Endothelial cell of umbilical vein (primary cell): ENCODE measurements around the gene PTPRE. TPM values are rescaled to one million over a fixed set of nuclear protein-coding genes. Genes with fewer than 3 reads are reported as not detected.
A peak's percentile ranks its signal among the peaks of the same experiment; 100 is the strongest.

Source experiments
- BruUV-seq: library from RNA; stranded (reverse); fragments of 400-500 nt; replicated peaks from 2 replicates; lab custom pipeline; 2021; lab: Mats Ljungman, UMichigan
- CTCF ChIA-PET: fragments of 300-600, 350-600 bp; sonication (Branson Sonifier 250); formaldehyde crosslinking; loops from one replicate; lab custom pipeline; 2021; ENCODE audit warnings: antibody characterized with exemption, inconsistent platforms; lab: Charles Lee
- POLR2A ChIA-PET: fragments of 300-600, 350-600 bp; sonication (Branson Sonifier 250); formaldehyde crosslinking; loops from one replicate; lab custom pipeline; 2021; ENCODE audit warnings: antibody characterized with exemption, inconsistent platforms; lab: Charles Lee
- DNase-seq: peaks from one replicate; pipeline ENCODE4 v3.0.0-alpha.2; 2011; ENCODE audit warnings: low read depth, low spot score
- FAIRE-seq: peaks from 2 replicates; lab custom pipeline; 2011; peaks lifted over from hg19 to GRCh38; lab: Jason Lieb, UNC
- H2AFZ ChIP-seq: 2 replicates; pipeline ENCODE4 v1.6.0; 2012; ENCODE audit warnings: low read depth, low read length, control low read depth, inconsistent platforms
- H3K27ac ChIP-seq: 2 replicates; pipeline ENCODE4 v1.5.1; 2011; ENCODE audit warnings: low read depth, mild to moderate bottlenecking, control low read depth, low read length, moderate library complexity; ENCODE audit not compliant: insufficient read depth
- H3K27me3 ChIP-seq, 2 experiments: 2 replicates each; pipeline versions ENCODE4 v1.6.0 to v1.6.1; 2011; ENCODE audit warnings: low read length in 2 of 2, mixed read lengths in 1 of 2; ENCODE audit not compliant: control insufficient read depth in 2 of 2, insufficient read depth in 2 of 2
- H3K36me3 ChIP-seq, 2 experiments: 2 replicates in 1 of 2; 3 replicates in 1 of 2; pipeline ENCODE4 v1.5.1; 2011; ENCODE audit warnings: low read length in 2 of 2, mild to moderate bottlenecking in 1 of 2, moderate library complexity in 1 of 2; ENCODE audit not compliant: control insufficient read depth in 2 of 2, insufficient read depth in 2 of 2; ENCODE audit errors: extremely low read depth in 1 of 2
- H3K4me1 ChIP-seq: 3 replicates; pipeline ENCODE4 v1.5.1; 2011; ENCODE audit warnings: mild to moderate bottlenecking, low read length; ENCODE audit not compliant: control insufficient read depth, insufficient read depth; ENCODE audit errors: extremely low read depth
- H3K4me2 ChIP-seq: 2 replicates; pipeline ENCODE4 v1.6.1; 2011; ENCODE audit warnings: low read length, control low read depth, mixed read lengths; ENCODE audit not compliant: insufficient read depth
- H3K4me3 ChIP-seq, 3 experiments: fragments of 200-600 bp in 1 of 3; sonication (generic), shearing (Covaris generic) in 1 of 3; replicated peaks in 1 of 3; 2 replicates each; pipeline ENCODE4 v1.5.1; 2011 to 2016; ENCODE audit warnings: control low read depth in 3 of 3, low read length in 3 of 3, mild to moderate bottlenecking in 2 of 3, inconsistent platforms in 1 of 3, low read depth in 1 of 3, moderate library complexity in 1 of 3; ENCODE audit not compliant: insufficient read depth in 1 of 3
- H3K79me2 ChIP-seq: 2 replicates; pipeline ENCODE4 v1.6.0; 2012; ENCODE audit warnings: low read length, inconsistent platforms; ENCODE audit not compliant: control insufficient read depth, insufficient read depth
- H3K9ac ChIP-seq: replicated peaks from 2 replicates; pipeline ENCODE3; 2011; ENCODE audit warnings: low read length, control low read depth; ENCODE audit not compliant: insufficient read depth; ENCODE audit errors: extremely low read depth
- H3K9me1 ChIP-seq: replicated peaks from 3 replicates; pipeline ENCODE4 v1.6.0; 2011; ENCODE audit warnings: mild to moderate bottlenecking, low read length; ENCODE audit not compliant: control insufficient read depth, insufficient read depth; ENCODE audit errors: extremely low read depth
- H3K9me3 ChIP-seq: replicated peaks from 2 replicates; pipeline ENCODE4 v1.5.1; 2012; ENCODE audit warnings: low read length, inconsistent platforms; ENCODE audit not compliant: control insufficient read depth, insufficient read depth
- H4K20me1 ChIP-seq: replicated peaks from 2 replicates; pipeline ENCODE3; 2011; ENCODE audit warnings: mild to moderate bottlenecking, low read length; ENCODE audit not compliant: control insufficient read depth, insufficient read depth; ENCODE audit errors: extremely low read depth
- EZH2 ChIP-seq: IDR thresholded peaks from 2 replicates; pipeline ENCODE4 v1.6.1; 2012; ENCODE audit warnings: borderline replicate concordance, low read depth, mild to moderate bottlenecking, moderate library complexity, low read length, inconsistent platforms; ENCODE audit not compliant: severe bottlenecking
- FOS ChIP-seq: IDR thresholded peaks from 2 replicates; pipeline ENCODE4 v1.6.1; 2011; ENCODE audit warnings: mild to moderate bottlenecking, low read length, moderate library complexity, borderline replicate concordance; ENCODE audit not compliant: insufficient read depth
- GATA2 ChIP-seq: IDR thresholded peaks from 2 replicates; pipeline ENCODE4 v1.7.0; 2011; ENCODE audit warnings: low read depth, mild to moderate bottlenecking, moderate library complexity, mixed read lengths, low read length; ENCODE audit not compliant: insufficient read length, insufficient read depth
- JUN ChIP-seq: IDR thresholded peaks from 2 replicates; pipeline ENCODE4 v1.6.1; 2011; ENCODE audit warnings: borderline replicate concordance, low read depth; ENCODE audit not compliant: insufficient read length, insufficient read depth
- POLR2A ChIP-seq: IDR thresholded peaks from 2 replicates; pipeline ENCODE4 v1.6.1; 2012; ENCODE audit warnings: low read depth, mild to moderate bottlenecking, control low read depth, low read length
- POLR2AphosphoS5 ChIP-seq: IDR thresholded peaks from 2 replicates; pipeline ENCODE4 v1.6.1; 2012; ENCODE audit warnings: low read depth, mild to moderate bottlenecking, control low read depth, low read length, moderate library complexity; ENCODE audit not compliant: insufficient read depth
- dilution Hi-C: fragments of 300-500 bp; cut with MboI; formaldehyde crosslinking; loops from one replicate; pipeline ENCODE4 v1.15.0; 2019; ENCODE audit warnings: low sequenced_read_pairs; ENCODE audit not compliant: extremely low pct_ligation_motif_present
- intact Hi-C: fragments of 100-400 bp; cut with micrococcal nuclease; formaldehyde crosslinking; loops from one replicate; pipeline ENCODE4 v1.10.0; 2022
- polyA plus RNA-seq, 4 experiments: library from polyadenylated mRNA; depleted of rRNA in 3 of 4; stranded (reverse) in 3 of 4; unstranded in 1 of 4; fragments of >200 nt; gene quantifications; 2 replicates each; pipeline versions ENCODE4 v1.2.1 to v1.2.3, GENCODE V29; 2011 to 2012; ENCODE audit warnings: missing spikeins in 1 of 4
- total RNA-seq: library from RNA; stranded (reverse); gene quantifications from 2 replicates; pipeline ENCODE4 v1.2.3, GENCODE V29; 2021
- TF ChIP-seq, protein P1 (sequence below): IDR thresholded peaks from 2 replicates; pipeline ENCODE4 v1.6.1; 2011; ENCODE audit not compliant: insufficient read depth, insufficient read length
- TF ChIP-seq, protein P2 (sequence below), 2 donors: IDR thresholded peaks; 1 replicate in 1 of 2; 2 replicates in 1 of 2; pipeline ENCODE4 v1.5.1; 2011; ENCODE audit warnings: low read length in 2 of 2, mild to moderate bottlenecking in 2 of 2, moderate library complexity in 2 of 2, control low read depth in 1 of 2, inconsistent platforms in 1 of 2, low read depth in 1 of 2; ENCODE audit not compliant: insufficient read depth in 1 of 2; ENCODE audit errors: extremely low read depth in 1 of 2

PTPRE gene
- total and polyA plus RNA-seq, 2 donors (not counting 3 experiments of a cell fraction or from before 2014, with no cell fraction given): 37.3 to 116 TPM

DNA sequence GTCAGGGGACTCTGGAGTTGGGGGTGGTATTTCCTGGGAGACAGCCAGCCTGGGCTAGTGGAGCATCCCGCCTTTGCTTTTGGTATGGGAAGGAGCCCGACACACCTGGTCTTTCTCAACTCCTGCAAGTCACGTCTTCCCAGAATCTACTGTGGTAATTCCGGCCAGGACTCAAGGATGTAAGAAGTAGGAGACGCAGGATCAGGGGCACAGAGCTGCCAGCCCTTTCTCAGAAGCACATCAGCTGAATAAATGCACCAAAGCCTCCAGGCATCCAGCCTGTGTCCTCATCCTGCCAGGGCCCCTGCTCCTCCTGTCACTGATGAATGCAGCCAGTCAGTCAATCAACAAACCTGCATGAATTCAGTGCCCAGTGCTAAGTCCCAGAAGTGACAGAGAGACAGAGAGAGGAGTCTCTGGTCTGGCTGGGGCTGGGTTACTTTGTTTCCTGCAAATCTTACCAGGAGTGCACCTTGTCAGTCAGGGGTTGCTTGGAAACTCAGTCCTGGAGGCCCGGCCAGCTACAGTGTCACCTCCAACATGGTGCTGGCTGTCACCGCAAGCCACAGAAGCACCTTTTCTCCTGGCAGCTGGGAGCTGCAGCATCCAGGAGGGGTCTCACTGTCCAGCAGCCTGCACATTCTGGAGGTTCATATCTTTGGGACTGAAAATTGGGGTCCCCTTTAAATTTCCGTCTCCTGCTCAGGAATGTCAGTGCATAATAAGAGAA lies 101.8 kb downstream of the PTPRE start:
- FAIRE-seq (no peak), DNase-seq (no peak)
- Histone ChIP-seq H3K36me3 (peaks cover 3 to 9% of the 10 kb centered on the region in 2 experiments), H3K79me2 (peaks cover 90% of the 10 kb centered on the region), H3K4me3 (no peak overlapping the region), H3K4me2 (no peak overlapping the region), H3K4me1 (peaks cover 54% of the 10 kb centered on the region), H3K27me3 (no peaks in the 10 kb centered on the region), H3K27ac (no peak overlapping the region), H2AFZ (no peak overlapping the region), H3K9me1 (no peaks in the 10 kb centered on the region), H3K9ac (no peak overlapping the region), H4K20me1 (no peaks in the 10 kb centered on the region), H3K9me3 (no peaks in the 10 kb centered on the region)
- TF ChIP-seq JUN: no peak
- peak; percentile 11 for TF ChIP-seq POLR2AphosphoS5
- TF ChIP-seq, protein P1, sequence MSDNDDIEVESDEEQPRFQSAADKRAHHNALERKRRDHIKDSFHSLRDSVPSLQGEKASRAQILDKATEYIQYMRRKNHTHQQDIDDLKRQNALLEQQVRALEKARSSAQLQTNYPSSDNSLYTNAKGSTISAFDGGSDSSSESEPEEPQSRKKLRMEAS: no peak
- no TSS peak for BruUV-seq
- intact Hi-C loops (loop anchor here (1.0 kb wide), 1 partner anchor 89 kb away; no protein-coding TSS in a partner anchor), dilution Hi-C loops (no loop called here)
- ChIA-PET CTCF (interaction anchor here (0.7 to 14.9 kb wide), 20 partner anchors 8 to 139 kb away, joined by 3 to 425 read pairs (median 8); partner anchors contain the start of gene PTPRE), POLR2A (interaction anchor here (1.0 to 1.2 kb wide), 2 partner anchors 15 to 101 kb away, joined by 3 to 4 read pairs; no protein-coding TSS in a partner anchor)

- Histone ChIP-seq H3K9me1 (no peaks in the 10 kb centered on the region), H3K9me3 (no peaks in the 10 kb centered on the region), H3K27me3 (no peaks in the 10 kb centered on the region), H2AFZ (no peak overlapping the region), H3K36me3 (peaks cover 3 to 9% of the 10 kb centered on the region in 2 experiments), H3K79me2 (peaks cover 90% of the 10 kb centered on the region), H4K20me1 (no peaks in the 10 kb centered on the region), H3K4me2 (no peak overlapping the region), H3K9ac (peak overlapping the region; percentile 10), H3K4me3 (no peak overlapping the region), H3K4me1 (peaks cover 54% of the 10 kb centered on the region), H3K27ac (peak overlapping the region; percentile 52)
- DNase-seq (peak; percentile 81), FAIRE-seq (peak; percentile 50)
- peak; percentile 33 for TF ChIP-seq FOS
- no peak for TF ChIP-seq GATA2
- TF ChIP-seq, protein P1: peak; percentile 74
- TF ChIP-seq POLR2A: no peak
- TF ChIP-seq, protein P2, sequence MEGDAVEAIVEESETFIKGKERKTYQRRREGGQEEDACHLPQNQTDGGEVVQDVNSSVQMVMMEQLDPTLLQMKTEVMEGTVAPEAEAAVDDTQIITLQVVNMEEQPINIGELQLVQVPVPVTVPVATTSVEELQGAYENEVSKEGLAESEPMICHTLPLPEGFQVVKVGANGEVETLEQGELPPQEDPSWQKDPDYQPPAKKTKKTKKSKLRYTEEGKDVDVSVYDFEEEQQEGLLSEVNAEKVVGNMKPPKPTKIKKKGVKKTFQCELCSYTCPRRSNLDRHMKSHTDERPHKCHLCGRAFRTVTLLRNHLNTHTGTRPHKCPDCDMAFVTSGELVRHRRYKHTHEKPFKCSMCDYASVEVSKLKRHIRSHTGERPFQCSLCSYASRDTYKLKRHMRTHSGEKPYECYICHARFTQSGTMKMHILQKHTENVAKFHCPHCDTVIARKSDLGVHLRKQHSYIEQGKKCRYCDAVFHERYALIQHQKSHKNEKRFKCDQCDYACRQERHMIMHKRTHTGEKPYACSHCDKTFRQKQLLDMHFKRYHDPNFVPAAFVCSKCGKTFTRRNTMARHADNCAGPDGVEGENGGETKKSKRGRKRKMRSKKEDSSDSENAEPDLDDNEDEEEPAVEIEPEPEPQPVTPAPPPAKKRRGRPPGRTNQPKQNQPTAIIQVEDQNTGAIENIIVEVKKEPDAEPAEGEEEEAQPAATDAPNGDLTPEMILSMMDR (IDR thresholded peaks at IDR 0.05; ENCODE audit: extremely low read depth in 1 of 2, insufficient read depth in 1 of 2, low read depth in 1 of 2, low read length in 2 of 2): no peak
- TF ChIP-seq EZH2: no peak
- TF ChIP-seq JUN: peak; percentile 36
- TF ChIP-seq POLR2AphosphoS5: no peak
- intact Hi-C loops: loop anchor here (1.0 to 5.0 kb wide), 3 partner anchors 90 to 143 kb away; partner anchors contain the start of gene MKI67
- ChIA-PET POLR2A (interaction anchor here (1.0 to 1.2 kb wide), 2 partner anchors 14 to 101 kb away, joined by 3 to 4 read pairs; no protein-coding TSS in a partner anchor), CTCF (interaction anchor here (0.7 to 14.9 kb wide), 24 partner anchors 9 to 140 kb away, joined by 3 to 425 read pairs (median 8); partner anchors contain the start of gene PTPRE)
- dilution Hi-C loops: no loop called here
- no TSS peak for BruUV-seq
These were observed 102.6 kb downstream of the PTPRE start for GRCh38 chr10:128009372-128010126.
